ENCODE results near the gene MACROD2. TPM values are rescaled to one million over a fixed set of nuclear protein-coding genes. Genes with fewer than 3 reads are reported as not detected.
A peak's percentile ranks its signal among the peaks of the same experiment; 100 is the strongest.

Gene MACROD2
- total RNA-seq, 1 experiment from 2014 or later = 0.12 TPM

- Histone ChIP-seq H3K27ac (no peak overlapping the region), H3K9me3 (replicated peaks) (no peaks in the 10 kb centered on the region), H3K4me1 (peaks cover 9% of the 10 kb centered on the region; the same call in 1 of the 2 replicates), H3K36me3 (no peaks in the 10 kb centered on the region), H3K27me3 (no peaks in the 10 kb centered on the region), H3K4me3 (no peak overlapping the region)
- DNase-seq = no peak
Measured at GRCh38 chr20:15257569-15257870, 1262.2 kb downstream of the MACROD2 start.

GRCh38 chr20:15265581-15266309, 1270.4 kb downstream of the MACROD2 start:
- Histone ChIP-seq H3K36me3 (no peaks in the 10 kb centered on the region), H3K27me3 (no peaks in the 10 kb centered on the region), H3K9me3 (replicated peaks) (no peaks in the 10 kb centered on the region), H3K4me3 (no peak overlapping the region), H3K4me1 (no peaks in the 10 kb centered on the region; the same call in 1 of the 2 replicates), H3K27ac (no peak overlapping the region)
- DNase-seq = no peak

DNA sequence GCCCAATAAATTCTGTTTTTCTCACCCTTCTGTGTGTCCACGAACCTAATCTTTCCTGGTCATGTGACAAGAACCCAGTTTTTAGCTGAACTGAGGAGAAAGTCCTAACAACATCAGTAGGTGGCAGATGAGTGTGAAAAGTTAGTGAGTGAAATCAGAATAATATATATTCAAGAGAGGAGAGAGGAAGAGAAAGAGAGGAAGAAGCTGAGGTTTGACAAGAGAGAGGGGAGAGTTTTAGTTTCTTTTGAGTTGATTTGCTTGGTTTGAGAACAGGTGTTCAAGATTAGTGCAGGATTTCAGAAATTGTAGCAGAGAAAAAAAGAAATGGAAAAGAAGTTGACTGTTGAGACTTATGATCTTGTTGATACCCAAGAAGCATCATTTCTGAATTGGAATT, 1272.6 kb downstream of the MACROD2 start:
- Histone ChIP-seq H3K27me3 (no peaks in the 10 kb centered on the region), H3K4me1 (no peaks in the 10 kb centered on the region), H3K27ac (no peak overlapping the region), H3K9me3 (replicated peaks) (no peaks in the 10 kb centered on the region), H3K36me3 (no peaks in the 10 kb centered on the region), H3K4me3 (no peak overlapping the region)
- DNase-seq = no peak

DNA sequence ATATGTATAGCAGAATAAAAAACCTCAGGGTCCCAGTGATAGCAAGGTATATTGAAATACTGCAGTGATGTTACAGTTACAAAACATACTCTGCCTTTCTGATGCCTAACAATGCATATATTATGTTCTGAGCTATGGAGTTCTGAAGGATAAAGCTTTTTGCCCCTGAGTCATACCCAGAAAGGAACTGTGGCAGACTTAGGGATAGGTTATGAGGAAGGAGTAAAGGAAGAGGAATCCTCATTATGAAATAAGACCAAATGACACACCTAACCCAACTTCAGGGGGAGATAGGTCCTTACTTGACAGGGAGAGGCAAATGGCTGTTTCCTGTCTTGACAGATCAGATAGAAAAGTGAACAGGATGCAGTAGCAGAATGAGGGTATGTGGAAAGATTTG, 1282.7 kb downstream of the MACROD2 start:
- H3K36me3 ChIP-seq = no peaks in the 10 kb centered on the region
- no peak for DNase-seq
- no peaks in the 10 kb centered on the region for H3K27me3 ChIP-seq
- no peaks in the 10 kb centered on the region for H3K9me3 ChIP-seq (replicated peaks)
- no peak overlapping the region for H3K27ac ChIP-seq
- no peaks in the 10 kb centered on the region for H3K4me1 ChIP-seq
- H3K4me3 ChIP-seq = no peak overlapping the region

DNA sequence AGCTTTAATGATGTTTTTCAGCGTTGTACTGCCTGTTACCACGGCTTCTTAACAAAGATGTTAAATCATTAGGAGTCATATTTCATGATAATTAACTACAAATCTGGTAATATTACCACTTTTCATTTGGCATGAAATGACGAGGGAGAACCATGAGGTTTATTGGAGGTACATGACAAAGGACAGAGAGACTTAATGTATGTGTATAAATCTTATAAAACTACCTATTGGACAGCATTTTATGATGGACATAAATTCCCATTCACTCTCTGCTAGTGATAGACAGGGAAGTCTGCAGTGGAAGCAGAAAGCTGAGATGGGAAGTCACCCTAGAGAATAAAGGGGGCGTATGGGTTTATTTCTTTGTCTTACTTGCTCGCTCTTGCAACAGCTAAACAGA, 1292.0 kb downstream of the MACROD2 start:
- Histone ChIP-seq H3K27ac (no peak overlapping the region), H3K36me3 (no peaks in the 10 kb centered on the region), H3K4me1 (no peaks in the 10 kb centered on the region), H3K27me3 (no peaks in the 10 kb centered on the region), H3K4me3 (no peak overlapping the region), H3K9me3 (replicated peaks) (no peaks in the 10 kb centered on the region)
- DNase-seq = no peak

DNA sequence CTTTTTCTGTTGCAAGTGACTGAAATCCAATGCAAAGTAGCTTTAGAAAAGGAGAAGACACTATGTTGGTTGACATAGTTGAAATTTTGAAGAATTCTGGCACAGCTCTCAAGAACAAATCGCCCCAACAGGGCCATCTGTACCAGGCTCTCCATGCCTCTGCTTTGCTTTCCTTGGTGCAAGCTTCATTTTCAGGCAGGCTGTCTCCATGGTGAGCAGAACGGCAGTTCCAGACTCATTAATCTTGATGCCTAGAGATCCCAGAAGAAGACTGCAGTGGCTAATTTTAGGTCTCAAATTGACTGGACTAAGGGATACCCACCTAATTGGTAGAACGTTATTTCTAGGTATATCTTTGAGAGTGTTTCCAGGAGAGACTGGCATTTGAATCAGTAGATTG, 1292.8 kb downstream of the MACROD2 start:
- Histone ChIP-seq H3K36me3 (no peaks in the 10 kb centered on the region), H3K27ac (no peak overlapping the region), H3K4me3 (no peak overlapping the region), H3K4me1 (no peaks in the 10 kb centered on the region), H3K9me3 (replicated peaks) (no peaks in the 10 kb centered on the region), H3K27me3 (no peaks in the 10 kb centered on the region)
- DNase-seq = no peak

DNA sequence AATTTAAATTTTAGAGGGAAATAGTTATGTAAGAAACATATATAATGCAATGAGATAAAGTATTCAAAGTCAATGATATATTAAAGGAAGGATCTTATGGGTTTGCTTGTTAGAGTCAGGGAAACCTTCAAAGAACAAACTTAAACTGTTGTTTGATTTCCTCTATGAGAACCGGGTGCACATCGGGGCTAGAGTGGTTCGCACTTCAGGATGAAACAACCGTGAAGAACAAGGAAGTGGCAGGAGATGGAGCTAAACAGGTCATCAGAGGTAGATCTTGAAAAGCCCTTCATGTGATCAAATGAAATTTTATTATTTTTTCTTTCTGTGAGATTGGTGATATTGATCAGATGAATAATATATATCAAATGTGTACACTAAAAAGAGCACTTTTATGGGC, 1294.0 kb downstream of the MACROD2 start:
- Histone ChIP-seq H3K27me3 (no peaks in the 10 kb centered on the region), H3K4me3 (no peak overlapping the region), H3K4me1 (no peaks in the 10 kb centered on the region), H3K9me3 (replicated peaks) (no peaks in the 10 kb centered on the region), H3K27ac (no peak overlapping the region), H3K36me3 (no peaks in the 10 kb centered on the region)
- DNase-seq = no peak

DNA sequence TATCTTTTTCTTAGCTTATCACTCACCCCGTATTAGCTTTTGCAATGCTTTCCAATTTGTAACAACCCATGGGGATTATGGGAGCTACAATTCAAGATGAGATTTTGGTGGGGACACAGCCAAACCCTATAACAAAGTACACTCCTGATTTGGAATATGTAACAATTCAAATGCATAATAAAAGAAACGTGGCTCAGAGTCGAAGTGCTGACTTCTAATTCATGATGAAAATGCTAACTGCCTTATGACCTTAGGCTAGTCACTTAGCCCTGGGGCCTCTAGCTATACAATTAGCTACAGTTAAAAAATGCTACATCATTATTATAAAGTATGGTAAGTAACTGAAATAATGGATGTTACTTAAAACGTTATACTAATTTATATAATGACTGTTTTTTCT, 1297.1 kb downstream of the MACROD2 start:
- Histone ChIP-seq H3K36me3 (no peaks in the 10 kb centered on the region), H3K4me3 (no peak overlapping the region), H3K4me1 (no peaks in the 10 kb centered on the region), H3K27ac (no peak overlapping the region), H3K9me3 (replicated peaks) (no peaks in the 10 kb centered on the region; the same call in 1 of the 2 replicates), H3K27me3 (no peaks in the 10 kb centered on the region)
- DNase-seq = no peak

DNA sequence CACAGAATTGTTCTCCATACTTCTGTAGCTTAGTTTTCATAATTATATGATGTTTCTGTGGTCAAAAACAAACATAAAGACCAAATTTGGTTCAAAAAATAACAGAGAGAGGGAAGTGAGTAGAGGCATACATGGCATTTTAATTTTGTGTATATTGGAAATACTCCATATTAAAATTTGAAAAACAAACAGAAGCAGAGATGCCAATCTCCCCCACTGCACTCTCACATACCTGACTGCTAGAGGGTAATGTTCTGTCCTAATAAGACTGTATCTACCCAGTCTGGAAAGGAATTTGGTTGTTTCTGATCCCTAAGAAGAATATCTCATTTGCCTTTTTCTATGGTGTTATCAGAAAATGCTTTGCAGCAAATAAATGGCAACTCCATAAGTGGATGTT, 1301.1 kb downstream of the MACROD2 start:
- Histone ChIP-seq H3K27ac (no peak overlapping the region), H3K4me1 (no peaks in the 10 kb centered on the region), H3K27me3 (no peaks in the 10 kb centered on the region), H3K4me3 (no peak overlapping the region), H3K9me3 (replicated peaks) (no peaks in the 10 kb centered on the region; the same call in 1 of the 2 replicates), H3K36me3 (no peaks in the 10 kb centered on the region)
- DNase-seq = no peak

GRCh38 chr20:15297059-15297875, 1302.0 kb downstream of the MACROD2 start:
- no peak overlapping the region for H3K27ac ChIP-seq
- no peaks in the 10 kb centered on the region for H3K36me3 ChIP-seq
- H3K9me3 ChIP-seq (replicated peaks) = no peaks in the 10 kb centered on the region; the same call in 1 of the 2 replicates
- DNase-seq = no peak
- H3K27me3 ChIP-seq = no peaks in the 10 kb centered on the region
- H3K4me1 ChIP-seq = no peaks in the 10 kb centered on the region
- H3K4me3 ChIP-seq = no peak overlapping the region

DNA sequence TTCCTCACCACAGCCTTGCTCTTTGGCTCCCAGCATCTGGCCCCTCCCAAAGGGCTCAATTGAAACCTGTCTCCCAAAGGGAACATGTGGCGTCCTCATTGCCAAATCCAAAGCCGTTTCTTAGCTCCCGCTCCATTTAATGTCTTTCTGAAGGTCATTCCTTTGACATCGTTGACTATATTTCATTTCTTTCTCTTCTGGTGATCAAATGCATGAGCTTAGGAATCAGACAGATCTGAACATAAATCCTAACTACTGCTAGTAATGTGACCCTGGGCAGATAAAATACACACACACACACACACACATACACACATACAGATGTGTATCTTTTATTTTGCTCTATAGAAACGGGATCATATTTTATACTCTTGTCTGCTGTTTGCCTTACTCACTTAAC, 1306.8 kb downstream of the MACROD2 start:
- H3K4me1 ChIP-seq = no peaks in the 10 kb centered on the region
- DNase-seq = no peak
- H3K36me3 ChIP-seq = no peaks in the 10 kb centered on the region
- no peaks in the 10 kb centered on the region for H3K27me3 ChIP-seq
- H3K4me3 ChIP-seq = no peak overlapping the region
- H3K9me3 ChIP-seq (replicated peaks) = no peaks in the 10 kb centered on the region
- H3K27ac ChIP-seq = no peak overlapping the region

GRCh38 chr20:15310361-15310760, 1315.0 kb downstream of the MACROD2 start:
- H3K9me3 ChIP-seq (replicated peaks) = no peaks in the 10 kb centered on the region
- H3K4me1 ChIP-seq = no peaks in the 10 kb centered on the region; the same call in 1 of the 2 replicates
- H3K27me3 ChIP-seq = no peaks in the 10 kb centered on the region
- H3K4me3 ChIP-seq = no peak overlapping the region
- no peaks in the 10 kb centered on the region for H3K36me3 ChIP-seq
- H3K27ac ChIP-seq = no peak overlapping the region
- DNase-seq = no peak

GRCh38 chr20:15316556-15316955, 1321.2 kb downstream of the MACROD2 start:
- DNase-seq = peak; percentile 16 to 82
- peaks cover 12% of the 10 kb centered on the region for H3K4me1 ChIP-seq

GRCh38 chr20:15317546-15318232, 1322.4 kb downstream of the MACROD2 start:
- no peaks in the 10 kb centered on the region for H3K36me3 ChIP-seq
- DNase-seq = no peak
- no peaks in the 10 kb centered on the region for H3K27me3 ChIP-seq
- no peaks in the 10 kb centered on the region for H3K9me3 ChIP-seq (replicated peaks)
- H3K4me1 ChIP-seq = peaks cover 12% of the 10 kb centered on the region
- no peak overlapping the region for H3K4me3 ChIP-seq
- H3K27ac ChIP-seq = no peak overlapping the region

More at GRCh38 chr20:15316556-15316955, 1321.2 kb downstream of the MACROD2 start:
- Histone ChIP-seq H3K4me3 (no peak overlapping the region), H3K9me3 (replicated peaks) (no peaks in the 10 kb centered on the region), H3K36me3 (no peaks in the 10 kb centered on the region), H3K27me3 (no peaks in the 10 kb centered on the region), H3K27ac (no peak overlapping the region)

DNA sequence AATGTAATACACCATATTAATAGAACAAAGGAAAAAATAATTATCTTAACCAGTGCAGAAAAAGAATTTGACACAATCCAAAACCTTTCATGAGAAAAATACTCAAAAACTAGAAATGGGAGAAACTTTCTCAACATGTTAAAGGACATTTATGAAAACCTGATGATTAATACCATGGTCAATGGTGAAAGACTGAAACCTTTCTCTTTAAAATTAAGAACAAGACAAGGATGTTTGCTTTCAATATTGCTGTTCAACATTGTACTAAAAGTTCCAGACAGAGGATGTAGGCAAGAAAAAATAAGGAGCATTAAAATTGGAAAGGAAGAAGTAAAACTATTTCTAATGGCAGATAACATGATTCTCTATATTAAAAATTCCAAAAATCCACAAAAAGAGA, 1323.4 kb downstream of the MACROD2 start:
- DNase-seq = no peak
- Histone ChIP-seq H3K4me1 (peaks cover 12% of the 10 kb centered on the region), H3K36me3 (no peaks in the 10 kb centered on the region), H3K4me3 (no peak overlapping the region), H3K27me3 (no peaks in the 10 kb centered on the region), H3K9me3 (replicated peaks) (no peaks in the 10 kb centered on the region), H3K27ac (no peak overlapping the region)
